OCI-LY1 (cell line): ENCODE data around the gene MVP.

Experiments
- EZH2 ChIP-seq: fragments of 200-600 bp; sonication (generic), shearing (Covaris generic); IDR thresholded peaks from 2 replicates; pipeline ENCODE4 v1.8.0; 2017; ENCODE audit warnings: borderline replicate concordance, mixed run types, mild to moderate bottlenecking, antibody characterized with exemption, low read length, moderate library complexity, mixed read lengths
- TF ChIP-seq, protein P1 (sequence below): fragments of 200-600 bp; sonication (generic), shearing (Covaris generic); IDR thresholded peaks from 2 replicates; pipeline ENCODE4 v1.5.1; 2017; ENCODE audit warnings: mild to moderate bottlenecking, antibody characterized with exemption, low read length, moderate library complexity, mixed read lengths

DNA sequence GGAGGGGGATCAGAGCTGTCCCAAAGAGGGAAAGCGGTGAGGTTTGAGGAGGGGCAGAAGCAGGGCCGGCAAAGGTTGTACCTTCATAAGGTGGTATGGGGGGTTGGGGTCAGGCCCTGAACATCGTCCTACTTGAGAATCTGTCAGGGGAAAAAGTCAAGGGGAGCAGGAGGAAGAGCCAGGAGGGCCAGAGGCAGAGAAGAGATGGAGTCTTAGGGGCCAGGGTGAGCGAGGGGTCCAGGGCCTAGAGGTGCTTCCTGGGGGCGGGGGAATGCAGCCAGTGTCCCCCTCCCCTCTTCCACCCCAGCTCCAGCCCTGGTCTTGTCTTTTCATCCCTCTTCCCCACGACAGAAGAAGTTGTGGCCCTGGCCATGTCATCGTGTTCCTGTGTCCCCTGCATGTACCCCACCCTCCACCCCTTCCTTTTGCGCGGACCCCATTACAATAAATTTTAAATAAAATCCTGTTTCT is 9.5 kb upstream of the MVP start:
- TF ChIP-seq, protein P1, sequence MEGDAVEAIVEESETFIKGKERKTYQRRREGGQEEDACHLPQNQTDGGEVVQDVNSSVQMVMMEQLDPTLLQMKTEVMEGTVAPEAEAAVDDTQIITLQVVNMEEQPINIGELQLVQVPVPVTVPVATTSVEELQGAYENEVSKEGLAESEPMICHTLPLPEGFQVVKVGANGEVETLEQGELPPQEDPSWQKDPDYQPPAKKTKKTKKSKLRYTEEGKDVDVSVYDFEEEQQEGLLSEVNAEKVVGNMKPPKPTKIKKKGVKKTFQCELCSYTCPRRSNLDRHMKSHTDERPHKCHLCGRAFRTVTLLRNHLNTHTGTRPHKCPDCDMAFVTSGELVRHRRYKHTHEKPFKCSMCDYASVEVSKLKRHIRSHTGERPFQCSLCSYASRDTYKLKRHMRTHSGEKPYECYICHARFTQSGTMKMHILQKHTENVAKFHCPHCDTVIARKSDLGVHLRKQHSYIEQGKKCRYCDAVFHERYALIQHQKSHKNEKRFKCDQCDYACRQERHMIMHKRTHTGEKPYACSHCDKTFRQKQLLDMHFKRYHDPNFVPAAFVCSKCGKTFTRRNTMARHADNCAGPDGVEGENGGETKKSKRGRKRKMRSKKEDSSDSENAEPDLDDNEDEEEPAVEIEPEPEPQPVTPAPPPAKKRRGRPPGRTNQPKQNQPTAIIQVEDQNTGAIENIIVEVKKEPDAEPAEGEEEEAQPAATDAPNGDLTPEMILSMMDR = no peak
- TF ChIP-seq EZH2 = no peak
